ENCODE measurements around the gene LAPTM4A.
"Not testable (repeated sequence)": the region's sequence is repeated elsewhere in the genome, so short reads cannot be mapped to it uniquely, and the experiment has no call there.

Gene LAPTM4A

DNA sequence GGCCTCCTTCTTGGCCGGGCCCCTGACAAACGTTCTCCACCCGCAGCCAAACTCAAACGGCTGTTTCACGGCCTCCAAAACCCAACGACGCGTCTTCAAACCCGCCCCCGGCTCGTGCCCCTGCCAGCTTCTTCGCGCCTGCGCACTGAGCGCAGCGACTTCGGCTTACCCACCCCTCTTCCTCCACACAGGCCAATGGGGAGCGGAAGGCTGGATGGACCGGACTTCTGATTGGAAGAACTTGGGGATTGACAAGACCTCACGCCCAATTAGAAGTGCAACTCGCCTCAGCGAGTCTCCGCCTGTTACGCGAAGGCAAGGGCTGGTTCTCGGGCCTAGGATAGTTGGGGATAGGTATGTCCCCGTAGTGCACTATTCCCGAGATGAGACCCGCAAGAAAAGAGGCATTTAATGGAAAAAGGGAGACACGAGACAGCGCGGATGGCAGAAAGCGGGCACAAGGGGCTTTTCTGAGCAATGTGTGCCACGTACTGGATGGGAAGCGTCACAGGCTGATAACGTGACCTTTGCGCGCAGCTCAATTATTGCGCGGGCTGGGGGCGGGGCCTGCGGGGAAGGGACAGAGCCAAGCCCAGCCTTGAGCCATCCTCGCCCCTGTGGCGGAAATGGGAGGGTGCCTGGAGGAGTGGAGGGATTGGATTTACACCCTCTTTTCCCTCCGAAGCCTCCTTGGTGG lies at the start of gene LAPTM4A:
Gene LAPTM4A, minus strand, starts transcription at position 97 of the 697 bp plus-strand sequence. CDS start 108 bp downstream, outside the sequence.
- peak; percentile 99 for DNase-seq

DNA sequence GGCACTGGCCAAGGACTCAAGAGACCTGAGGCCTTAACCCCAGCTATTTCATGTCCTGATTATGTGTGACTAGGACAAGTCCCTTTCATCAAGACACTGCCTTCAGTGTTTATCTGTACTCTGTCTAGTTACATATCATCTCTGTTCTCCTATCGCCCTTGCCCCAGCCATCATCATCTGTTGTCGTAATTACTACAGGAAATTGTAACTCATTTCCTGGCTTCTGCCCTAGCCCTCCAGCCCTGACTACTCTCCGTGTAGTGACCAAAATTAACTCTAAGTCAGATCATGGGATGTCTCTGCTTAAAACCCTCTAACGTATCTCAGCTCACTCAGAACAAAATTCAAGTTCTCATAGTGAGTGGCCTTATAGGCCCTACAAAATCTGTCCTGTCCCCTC lies 49.3 kb upstream of the LAPTM4A start:
- no peak for DNase-seq

DNA sequence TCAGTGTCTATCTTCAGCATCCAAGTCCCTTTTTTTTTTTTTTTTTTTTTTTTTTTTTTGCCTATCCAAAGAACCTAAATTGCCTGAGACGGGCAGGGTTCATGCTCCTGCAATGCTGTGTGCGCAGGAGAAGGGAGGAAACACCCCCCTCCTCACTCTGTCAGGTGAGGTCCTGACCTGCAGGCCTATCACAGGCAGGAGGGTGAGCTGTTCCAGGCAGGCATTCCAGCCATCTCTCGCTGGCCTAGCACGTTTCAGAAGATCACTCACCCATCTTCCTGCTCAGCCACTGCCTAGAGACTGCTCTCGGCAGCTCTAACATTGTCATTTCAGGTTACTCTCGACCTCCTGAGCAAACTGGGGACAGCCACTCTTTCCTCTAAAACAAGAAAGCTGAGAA lies 48.4 kb upstream of the LAPTM4A start:
- DNase-seq, result no peak

DNA sequence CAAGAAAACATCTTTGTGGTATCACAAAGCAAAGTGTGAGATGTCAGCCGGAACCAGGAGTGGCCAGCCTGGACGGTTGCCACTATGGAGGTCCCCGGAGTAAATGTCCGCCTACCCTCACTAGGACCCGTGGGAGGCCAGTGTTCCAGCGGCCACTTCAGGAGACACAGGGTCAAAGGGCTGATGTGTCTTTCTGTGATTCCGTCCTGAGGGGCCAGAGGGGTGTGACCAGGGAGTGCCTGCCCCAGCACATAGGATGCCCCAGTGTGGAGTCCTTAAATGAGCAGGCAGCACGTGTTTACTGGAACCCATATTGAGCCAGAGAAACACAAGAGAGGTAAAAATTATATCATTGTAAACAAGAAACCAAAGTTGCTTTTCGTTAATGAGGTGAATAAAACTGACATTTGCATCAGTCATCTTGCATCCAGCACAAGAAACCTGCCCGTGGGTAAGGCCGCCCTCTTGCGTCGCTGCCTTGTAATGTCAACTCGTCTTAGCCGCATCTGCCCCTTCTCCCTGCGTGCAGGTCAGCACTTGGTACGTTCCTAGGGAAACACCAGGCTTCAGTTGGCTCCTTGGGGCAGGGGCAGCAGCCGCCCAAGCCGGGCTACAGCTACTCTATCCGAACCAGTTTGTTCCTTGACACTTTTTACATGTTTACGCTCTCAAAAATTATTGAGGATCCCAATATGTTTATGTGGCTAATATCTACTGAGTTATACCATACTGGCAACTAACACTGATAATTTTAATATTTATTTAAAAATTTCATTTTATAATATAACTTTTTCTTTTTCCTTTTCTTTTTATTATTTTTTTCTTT lies 46.7 kb upstream of the LAPTM4A start:
- DNase-seq, result peak; percentile 90

DNA sequence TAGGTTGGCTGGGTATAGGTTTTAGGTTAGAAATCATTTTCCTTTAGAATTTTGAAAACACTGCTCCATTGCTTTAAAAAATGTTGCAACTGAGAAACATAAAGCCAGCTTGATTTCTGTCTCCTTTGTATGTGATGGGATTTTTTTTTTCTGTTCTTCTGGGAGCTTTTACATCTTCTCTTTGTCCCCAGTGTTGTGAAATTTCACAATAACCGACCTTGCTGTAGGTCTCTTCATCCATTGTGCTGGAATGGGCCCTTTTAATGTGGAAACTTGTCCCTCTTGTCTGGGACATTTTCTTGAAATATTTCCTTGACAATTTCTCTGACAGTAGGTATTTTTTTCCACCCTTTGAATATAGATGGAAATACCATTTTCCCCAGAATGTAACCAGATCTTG lies 44.0 kb upstream of the LAPTM4A start:
- DNase-seq, result no peak

DNA sequence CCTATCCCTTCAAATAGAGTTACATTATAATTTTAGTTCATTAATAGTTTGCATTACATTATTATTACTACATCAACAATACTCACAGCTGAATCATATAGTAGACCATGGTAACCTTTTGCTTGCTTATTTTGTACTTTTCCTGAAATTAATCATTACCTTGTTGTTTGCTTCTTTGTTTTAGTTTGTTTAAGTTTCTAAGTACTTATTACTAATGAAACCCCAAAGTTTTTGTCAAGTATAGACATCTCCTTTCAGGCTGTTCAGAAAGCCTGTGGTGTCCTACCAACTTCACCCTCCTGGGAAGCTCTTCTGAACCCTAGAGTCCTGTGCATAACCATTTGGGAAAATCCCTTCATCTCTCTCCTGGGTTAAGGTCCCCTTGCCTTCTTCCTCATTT lies 43.5 kb upstream of the LAPTM4A start:
- no peak for DNase-seq

DNA sequence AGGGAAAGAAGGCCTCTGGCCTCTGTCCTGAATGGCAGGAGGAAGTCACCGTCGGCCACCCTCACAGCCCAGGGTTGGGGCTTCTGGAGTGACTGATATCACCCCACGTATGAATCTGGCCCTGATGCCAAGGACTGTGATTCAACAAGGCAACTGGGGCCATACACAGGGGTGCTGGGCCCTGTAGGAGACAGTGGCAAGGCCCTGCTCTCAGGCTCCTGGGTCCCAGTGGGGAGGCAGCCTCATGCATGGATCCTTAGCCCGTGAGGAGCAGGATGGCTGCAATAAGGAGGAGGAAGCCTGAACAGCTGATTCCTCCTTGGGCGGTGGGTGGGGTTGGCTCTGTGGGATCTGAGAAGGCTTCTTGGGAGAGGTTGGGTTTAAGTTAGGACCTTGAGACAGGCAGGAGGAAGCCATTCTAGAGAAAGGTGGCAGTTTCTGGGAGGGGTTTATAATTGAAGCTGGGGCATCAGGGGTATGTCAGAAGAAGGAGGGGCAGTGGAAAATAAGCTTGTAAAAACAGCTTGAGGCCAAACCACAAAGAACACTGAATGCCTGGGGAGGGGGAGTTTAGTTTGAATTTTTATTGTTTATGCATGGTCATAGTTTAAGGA lies 42.8 kb upstream of the LAPTM4A start:
- no peak for DNase-seq

DNA sequence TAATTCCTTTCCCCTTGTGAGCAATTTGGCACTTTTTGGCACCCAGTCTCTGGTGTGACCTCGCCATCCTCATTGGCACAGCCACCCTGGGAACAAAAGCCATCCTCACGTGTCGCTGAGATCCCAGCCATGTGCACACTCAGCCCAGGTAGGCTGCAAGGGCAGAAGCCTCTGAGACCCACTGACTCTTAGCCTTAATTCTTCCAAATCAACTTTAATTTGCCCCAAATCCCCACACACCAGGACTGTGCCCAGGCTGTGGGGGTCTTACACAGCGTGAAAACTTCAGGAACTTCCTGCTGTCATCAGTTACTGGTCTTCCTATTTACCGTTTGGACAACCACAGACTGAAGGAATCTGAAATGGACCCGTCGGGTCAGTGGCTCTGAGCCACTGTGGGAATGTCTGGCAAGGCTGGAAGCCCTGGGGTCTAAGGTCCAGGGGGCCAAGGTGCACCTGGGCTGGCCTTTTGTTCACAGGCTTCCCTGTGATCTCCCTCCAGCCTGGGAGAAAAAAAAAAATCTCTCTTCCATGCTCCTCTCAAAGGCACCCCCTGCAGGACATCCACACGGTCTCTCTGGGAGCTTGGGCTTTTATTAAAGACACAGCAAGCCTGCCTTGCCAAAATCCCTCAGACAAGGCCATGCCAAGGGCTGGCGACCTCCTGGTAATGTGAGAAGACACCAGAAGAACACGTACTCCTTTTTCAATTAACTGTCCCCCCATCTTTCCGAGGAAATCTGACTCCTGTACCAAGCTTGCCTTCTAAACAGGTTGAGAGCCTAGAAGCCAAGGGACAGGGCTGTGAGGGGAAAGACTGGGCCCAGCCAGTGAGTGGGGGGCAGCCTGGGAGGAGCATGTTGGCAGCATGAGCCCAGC lies 42.1 kb upstream of the LAPTM4A start:
- DNase-seq, result peak; percentile 77

DNA sequence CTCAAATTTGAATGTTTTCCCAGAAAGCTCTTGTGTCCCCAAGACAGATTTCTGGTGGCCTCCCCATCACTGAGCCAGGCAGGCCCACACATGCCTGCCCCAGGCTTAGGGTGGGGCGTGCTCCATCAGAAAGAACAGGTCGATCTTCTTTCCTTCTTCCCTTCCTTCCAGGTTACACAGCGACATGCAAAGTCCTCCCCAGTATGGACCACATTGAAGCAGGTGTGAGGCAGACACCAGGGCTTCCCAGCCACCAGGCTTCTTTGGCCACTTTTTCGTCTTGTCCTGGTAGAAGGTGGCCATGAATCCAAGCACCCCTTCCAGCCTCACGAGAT lies 41.4 kb upstream of the LAPTM4A start:
- DNase-seq, result no peak

DNA sequence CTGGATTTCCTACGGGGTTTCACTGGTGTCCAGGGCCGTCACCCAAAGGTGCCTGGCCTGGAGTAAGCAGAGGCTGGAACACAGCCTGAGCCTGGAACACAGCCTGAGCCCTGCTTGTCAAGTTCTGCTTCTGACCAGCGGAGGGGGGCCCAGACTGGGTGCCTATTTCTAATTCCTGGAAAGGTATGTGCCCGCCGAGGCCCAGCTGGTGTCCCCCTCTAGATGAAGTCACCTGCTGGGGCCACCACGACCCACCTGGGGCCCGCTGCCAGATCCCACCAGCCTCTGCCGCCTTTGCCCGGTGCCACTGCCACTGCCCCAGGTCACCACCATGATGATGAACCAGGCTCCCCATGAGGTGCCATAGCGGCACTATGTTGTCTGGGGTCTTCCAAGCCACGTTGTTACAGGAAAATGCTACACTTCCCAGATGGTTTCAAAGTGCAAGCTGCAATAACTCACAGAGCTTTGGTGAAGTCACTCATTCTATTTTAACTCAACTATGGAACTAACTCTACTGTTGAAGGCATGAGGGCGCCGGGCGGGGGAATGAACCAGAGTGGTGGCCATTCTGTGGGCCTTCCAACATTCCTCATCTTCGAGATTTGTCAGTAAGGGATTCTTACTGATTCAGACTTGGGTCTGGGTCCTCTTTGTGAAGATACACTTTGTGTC lies 40.9 kb upstream of the LAPTM4A start:
- no peak for DNase-seq

DNA sequence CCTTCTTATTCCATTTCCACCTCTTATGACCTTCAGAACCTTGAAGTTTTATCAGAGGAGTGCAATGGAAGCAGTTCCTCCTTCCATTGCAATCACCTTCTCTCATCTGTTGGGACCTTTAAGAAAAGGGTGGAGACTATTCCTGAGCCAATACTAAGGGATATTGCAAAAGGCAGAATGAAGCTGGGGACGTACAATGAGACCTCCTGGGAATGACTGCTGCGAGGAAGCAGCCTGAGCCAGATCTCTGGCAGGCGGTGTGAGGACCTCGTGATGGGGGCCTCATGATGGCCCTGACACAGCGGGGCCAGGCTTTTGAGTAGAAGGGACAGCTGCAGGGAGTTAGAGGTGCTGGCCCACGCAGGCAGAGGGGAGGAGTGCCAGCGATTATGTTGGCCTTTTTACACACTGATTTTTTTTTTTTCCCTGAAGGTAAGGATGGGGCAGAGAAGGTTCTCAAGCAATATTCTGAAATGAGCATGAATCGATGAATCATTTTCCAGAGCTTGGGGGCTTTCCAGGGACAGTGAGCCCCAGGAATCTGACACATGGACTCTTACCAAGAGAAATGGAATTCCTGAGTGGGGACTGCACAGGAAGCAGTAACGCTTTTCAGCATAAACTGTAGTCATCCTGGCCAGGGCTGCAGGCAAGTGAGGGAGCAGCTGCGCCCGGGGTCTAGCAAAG lies 40.0 kb upstream of the LAPTM4A start:
- no peak for DNase-seq

DNA sequence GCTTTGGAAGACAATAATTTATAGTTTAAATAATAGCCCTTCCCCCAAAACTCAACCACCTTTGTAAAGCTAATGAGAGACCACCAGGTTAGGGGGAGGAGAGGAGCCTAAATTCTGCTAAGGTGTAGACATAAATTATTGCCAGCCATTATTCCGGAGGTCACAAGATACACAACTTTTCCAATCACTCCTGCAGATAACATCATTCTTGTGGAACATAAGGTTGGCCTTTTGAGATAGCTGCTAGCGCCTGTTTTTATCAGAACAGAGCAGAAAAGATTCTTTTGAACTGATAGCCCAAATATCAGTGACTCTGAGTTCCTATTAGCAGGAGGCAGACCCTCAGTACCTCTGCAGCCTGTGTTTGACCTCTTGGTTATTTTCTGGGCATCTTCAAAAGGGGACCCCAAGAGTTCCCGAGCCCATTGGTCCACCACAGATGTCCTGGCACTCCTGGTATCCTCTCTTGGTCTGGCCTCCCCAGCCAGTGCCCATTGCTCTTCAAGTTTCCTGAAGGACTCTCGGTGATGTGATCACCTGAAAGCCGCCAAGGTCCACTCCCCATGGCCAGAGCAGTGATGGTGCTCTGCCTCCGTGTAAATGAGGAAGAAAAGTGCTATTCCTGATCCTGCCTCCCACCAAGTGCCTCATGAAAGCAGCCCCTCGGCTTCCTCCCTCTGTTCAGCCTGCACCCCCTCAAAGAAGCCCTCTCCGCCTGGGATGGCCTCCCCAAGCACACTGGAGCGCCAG lies 38.5 kb upstream of the LAPTM4A start:
- DNase-seq, result no peak

DNA sequence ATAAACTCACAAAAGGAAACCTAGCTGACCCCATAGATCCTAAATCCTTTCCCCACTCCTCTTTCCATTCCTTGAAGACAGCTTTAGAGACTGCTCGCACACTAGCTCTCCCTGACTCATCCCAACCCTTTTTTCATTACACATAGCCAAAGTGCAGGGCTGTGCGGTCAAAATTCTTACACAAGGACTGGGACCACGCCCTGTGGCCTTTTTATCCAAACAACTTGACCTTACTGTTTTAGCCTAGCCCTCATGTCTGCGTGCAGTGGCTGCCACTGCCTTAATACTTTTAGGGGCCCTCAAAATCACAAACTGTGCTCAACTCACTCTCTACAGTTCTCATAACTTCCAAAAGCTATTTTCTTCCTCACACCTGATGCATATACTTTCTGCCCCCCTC lies 34.5 kb upstream of the LAPTM4A start:
- DNase-seq, result not testable (repeated sequence)

DNA sequence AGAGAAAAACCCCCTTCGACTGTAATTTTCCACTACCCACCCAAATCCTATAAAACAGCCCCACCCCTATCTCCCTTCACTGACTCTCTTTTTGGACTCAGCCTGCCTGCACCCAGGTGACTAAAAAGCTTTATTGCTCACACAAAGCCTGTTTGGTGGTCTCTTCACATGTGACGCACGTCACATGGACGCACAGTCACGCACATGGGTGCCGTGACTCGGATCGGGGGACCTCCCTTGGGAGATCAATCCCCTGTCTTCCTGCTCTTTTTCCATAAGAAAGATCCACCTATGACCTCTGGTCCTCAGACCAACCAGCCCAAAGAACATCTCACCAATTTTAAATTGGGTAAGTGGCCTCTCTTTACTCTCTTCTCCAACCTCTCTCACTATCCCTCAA lies 31.4 kb upstream of the LAPTM4A start:
- DNase-seq, result not testable (repeated sequence)

DNA sequence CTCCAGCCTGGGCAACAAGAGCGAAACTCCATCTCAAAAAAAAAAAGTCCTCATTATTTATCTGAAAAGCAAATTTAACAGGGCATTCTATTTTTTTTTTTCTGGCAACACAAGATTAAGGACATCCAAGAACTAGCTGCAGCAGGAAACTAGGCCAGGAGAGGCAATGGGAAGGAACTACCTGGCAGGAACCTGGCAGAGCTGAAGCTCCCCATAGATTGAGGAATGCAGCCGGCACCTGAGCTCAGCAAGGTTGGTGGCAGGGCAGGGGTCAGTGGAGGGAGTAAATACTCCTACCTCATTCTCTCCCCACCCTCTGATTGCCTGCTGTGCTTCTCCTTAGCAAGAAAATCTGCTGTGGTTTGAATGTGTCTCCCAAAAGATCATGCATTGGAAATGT lies 30.4 kb upstream of the LAPTM4A start:
- DNase-seq, result no peak

DNA sequence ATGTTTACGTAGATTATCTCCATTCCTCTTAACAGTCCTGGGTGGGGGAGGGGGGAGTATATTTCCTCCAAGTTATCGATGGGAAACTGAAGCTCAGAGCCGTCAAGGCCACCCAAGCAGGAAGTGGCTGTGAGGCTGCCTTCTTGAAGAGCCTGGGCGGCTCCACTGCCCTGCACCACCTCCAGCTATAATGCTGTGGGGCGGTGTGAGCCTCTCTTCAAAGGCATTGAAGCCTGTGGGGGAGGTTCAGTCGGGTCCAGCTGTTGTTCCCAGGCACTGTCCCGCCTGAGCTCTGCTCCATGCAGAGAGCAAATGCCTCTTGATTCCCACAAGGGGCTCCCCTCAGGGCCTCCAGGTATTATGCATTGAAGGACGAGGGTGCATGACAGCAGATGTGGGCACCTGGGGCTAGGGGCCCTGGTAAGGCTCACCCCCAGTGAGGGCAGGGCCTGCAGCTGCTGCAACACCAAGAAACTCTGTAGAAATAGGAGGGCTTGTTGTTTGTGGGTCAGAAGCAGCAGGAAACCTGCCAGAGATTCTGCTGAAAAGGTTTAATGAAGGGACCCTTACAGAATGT lies 29.5 kb upstream of the LAPTM4A start:
- no peak for DNase-seq

DNA sequence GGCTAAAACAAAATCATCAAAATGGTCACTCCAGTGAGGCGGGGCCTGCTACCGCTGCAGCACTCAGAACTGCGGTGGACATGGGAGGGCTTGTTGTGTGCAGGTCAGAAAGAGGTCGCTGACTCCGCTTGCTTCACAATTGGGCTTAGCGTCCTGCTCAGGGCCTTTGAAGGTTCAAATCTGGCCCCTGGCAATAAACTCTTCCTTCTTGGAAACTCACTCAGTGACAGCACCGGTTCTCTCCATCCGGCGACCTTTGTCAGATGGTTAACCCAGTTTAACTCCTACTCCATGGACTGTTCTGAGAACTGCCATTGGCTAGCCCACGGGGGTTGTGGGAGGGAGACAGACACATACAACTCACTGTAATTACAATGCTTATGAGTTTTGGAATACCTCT lies 29.0 kb upstream of the LAPTM4A start:
- no peak for DNase-seq

DNA sequence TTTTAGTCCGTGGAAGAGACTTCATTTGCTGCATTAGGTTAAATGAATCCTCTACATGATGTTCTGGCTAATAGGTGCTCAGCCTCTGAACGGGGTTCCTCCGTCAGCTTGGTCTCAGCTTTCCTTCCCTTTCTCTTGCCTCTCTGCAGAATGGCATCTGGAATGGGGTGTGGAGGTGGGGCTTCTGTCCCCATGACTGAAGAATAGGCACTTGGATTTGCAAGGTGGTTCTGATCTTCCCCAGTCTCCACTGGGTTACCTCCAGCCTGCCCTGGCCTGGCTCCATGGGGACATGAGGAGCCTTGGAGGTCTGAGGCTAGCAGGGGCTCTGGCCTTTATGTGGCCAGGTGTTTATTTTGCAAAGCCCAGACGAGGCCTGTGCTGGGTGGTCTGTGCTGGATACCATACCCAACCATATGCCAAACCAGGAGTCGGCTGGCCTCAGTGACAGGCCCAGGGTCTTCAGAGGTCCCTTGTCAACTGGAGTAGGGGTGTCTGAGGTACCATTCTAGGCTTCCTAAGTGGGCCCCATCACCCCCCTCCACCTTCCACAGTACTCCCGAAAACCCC lies 28.2 kb upstream of the LAPTM4A start:
- DNase-seq, result no peak

DNA sequence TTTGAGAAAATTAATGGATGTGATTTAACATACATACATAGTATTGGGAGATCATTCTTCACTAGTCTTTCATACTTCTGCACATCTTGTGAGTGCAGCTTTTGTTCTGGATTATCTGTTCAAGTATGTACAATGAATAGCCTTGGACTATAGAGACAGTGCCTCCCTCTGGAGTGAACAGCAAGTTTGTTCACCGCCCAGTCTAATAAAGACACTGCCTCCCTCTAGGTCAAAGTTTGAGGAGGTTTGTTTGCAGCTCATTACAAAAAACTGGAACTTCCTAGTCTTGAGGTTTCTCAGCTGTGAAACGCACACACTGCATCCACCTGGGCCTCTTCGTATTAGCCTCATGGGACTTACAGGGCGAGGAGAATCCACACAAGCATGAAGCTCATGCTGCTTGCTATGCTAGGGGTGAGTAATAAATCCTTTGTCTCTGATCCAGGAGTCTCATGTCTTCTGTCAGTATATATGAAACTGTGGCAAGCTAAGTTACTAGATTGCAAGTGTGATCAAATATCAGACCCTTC lies 26.0 kb upstream of the LAPTM4A start:
- no peak for DNase-seq

DNA sequence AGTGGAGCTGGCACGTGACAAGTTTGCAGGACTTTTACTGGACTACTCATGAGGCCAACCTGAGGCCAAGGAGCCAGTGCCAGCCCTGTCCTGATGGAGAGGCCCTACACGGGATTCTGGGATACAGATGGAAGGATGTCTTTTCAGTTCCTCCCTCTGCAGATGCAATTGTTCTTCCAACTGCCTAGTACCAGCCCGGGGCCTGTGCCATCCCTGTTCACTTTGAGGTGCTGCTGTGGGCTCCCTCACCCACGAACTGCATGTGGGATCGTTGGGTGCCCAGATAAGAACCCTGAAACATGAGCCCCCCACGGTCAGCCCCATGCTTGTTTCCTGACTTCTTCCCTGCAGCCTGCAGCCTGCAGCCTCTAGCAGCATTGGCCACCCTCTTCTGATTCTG lies 25.3 kb upstream of the LAPTM4A start:
- DNase-seq, result no peak

Measured in DMS53 (cell line).